MM.1S (cell line): ENCODE data around the gene UBE2G2.
"Not testable (repeated sequence)": the region's sequence is repeated elsewhere in the genome, so short reads cannot be mapped to it uniquely, and the experiment has no call there.

ENCODE experiments used
- DNase-seq: peaks from one replicate; pipeline ENCODE4 v3.0.0-alpha.2; 2015
- H2AFZ ChIP-seq: fragments of 300-600 bp; sonication (generic); 2 replicates; pipeline ENCODE4 v1.6.0; 2016; ENCODE audit warnings: antibody characterized with exemption, low read length
- H3F3A ChIP-seq: fragments of 300-600 bp; sonication (generic); 2 replicates; pipeline ENCODE4 v1.6.1; 2016; ENCODE audit warnings: mild to moderate bottlenecking, antibody characterized with exemption, low read length, moderate library complexity, mixed read lengths; ENCODE audit not compliant: insufficient read depth
- H3K27ac ChIP-seq: fragments of 300-600 bp; sonication (generic); 2 replicates; pipeline ENCODE4 v1.5.1; 2016; ENCODE audit warnings: mild to moderate bottlenecking, low read length
- H3K27me3 ChIP-seq: fragments of 300-600 bp; sonication (generic); replicated peaks from 2 replicates; pipeline ENCODE4 v1.6.0; 2016; ENCODE audit warnings: low read length; ENCODE audit not compliant: insufficient read depth
- H3K36me3 ChIP-seq: fragments of 300-600 bp; sonication (generic); replicated peaks from 2 replicates; pipeline ENCODE4 v1.6.1; 2016; ENCODE audit warnings: mild to moderate bottlenecking, low read length, mixed read lengths; ENCODE audit not compliant: insufficient read depth
- H3K4me1 ChIP-seq: fragments of 300-600 bp; sonication (generic); 2 replicates; pipeline ENCODE4 v1.6.1; 2016; ENCODE audit warnings: low read length, mixed read lengths
- H3K4me2 ChIP-seq: fragments of 300-600 bp; sonication (generic); 2 replicates; pipeline ENCODE4 v1.6.0; 2016; ENCODE audit warnings: low read depth, low read length
- H3K4me3 ChIP-seq: fragments of 300-600 bp; sonication (generic); 2 replicates; pipeline ENCODE4 v1.5.1; 2016; ENCODE audit warnings: low read length, mixed read lengths
- H3K79me2 ChIP-seq: fragments of 300-600 bp; sonication (generic); 2 replicates; pipeline ENCODE4 v1.6.1; 2016; ENCODE audit warnings: mixed run types, low read length, mixed read lengths
- H3K9ac ChIP-seq: fragments of 300-600 bp; sonication (generic); 2 replicates; pipeline ENCODE4 v1.6.1; 2016; ENCODE audit warnings: low read length, mixed read lengths
- H3K9me2 ChIP-seq: fragments of 300-600 bp; sonication (generic); replicated peaks from 2 replicates; pipeline ENCODE4 v1.6.1; 2016; ENCODE audit warnings: mild to moderate bottlenecking, low read length, mixed read lengths; ENCODE audit not compliant: insufficient read depth
- H3K9me3 ChIP-seq: fragments of 300-600 bp; sonication (generic); replicated peaks from 2 replicates; pipeline ENCODE4 v1.6.1; 2016; ENCODE audit warnings: mild to moderate bottlenecking, low read length, mixed read lengths; ENCODE audit not compliant: insufficient read depth
- H4K20me1 ChIP-seq: fragments of 300-600 bp; sonication (generic); 2 replicates; pipeline ENCODE4 v1.6.1; 2016; ENCODE audit warnings: mild to moderate bottlenecking, low read length, moderate library complexity, mixed read lengths; ENCODE audit not compliant: insufficient read depth
- EZH2 ChIP-seq: fragments of 300-600 bp; sonication (generic); optimal IDR thresholded peaks from 2 replicates; pipeline ENCODE3; 2017; ENCODE audit warnings: low read depth, mild to moderate bottlenecking, antibody characterized with exemption, low read length, mixed read lengths
- EZH2phosphoT487 ChIP-seq: fragments of 300-600 bp; sonication (generic); IDR thresholded peaks from 2 replicates; pipeline ENCODE4 v1.6.1; 2018; ENCODE audit warnings: antibody characterized with exemption, low read length
- TF ChIP-seq, protein P1 (sequence below): fragments of 300-600 bp; sonication (generic); IDR thresholded peaks from 2 replicates; pipeline ENCODE4 v1.5.1; 2016; ENCODE audit warnings: antibody characterized with exemption, low read length, mixed read lengths

Gene UBE2G2

DNA sequence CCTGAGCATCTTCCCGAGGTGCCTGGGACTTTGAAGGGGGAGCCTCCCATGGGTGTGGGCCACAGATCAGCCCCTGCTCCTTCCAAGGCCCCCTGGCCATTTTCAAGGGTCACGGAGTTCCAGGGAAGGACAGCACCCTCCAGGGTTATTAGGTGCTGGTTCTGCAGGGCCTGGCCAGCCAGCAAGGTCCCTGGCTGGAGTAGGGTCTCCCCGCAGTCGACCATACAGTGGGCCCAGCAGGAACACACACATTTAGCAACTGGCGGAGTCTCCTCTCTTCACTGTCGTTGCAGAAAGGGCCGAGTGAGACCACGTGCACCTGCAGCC is 34.0 kb upstream of the UBE2G2 start:
- no peaks in the 10 kb centered on the region for H3K36me3 ChIP-seq
- H4K20me1 ChIP-seq, result no peaks in the 10 kb centered on the region
- no peak for DNase-seq
- H3K4me2 ChIP-seq, result no peak overlapping the region
- TF ChIP-seq EZH2 (no peak), EZH2phosphoT487 (no peak)
- TF ChIP-seq, protein P1, sequence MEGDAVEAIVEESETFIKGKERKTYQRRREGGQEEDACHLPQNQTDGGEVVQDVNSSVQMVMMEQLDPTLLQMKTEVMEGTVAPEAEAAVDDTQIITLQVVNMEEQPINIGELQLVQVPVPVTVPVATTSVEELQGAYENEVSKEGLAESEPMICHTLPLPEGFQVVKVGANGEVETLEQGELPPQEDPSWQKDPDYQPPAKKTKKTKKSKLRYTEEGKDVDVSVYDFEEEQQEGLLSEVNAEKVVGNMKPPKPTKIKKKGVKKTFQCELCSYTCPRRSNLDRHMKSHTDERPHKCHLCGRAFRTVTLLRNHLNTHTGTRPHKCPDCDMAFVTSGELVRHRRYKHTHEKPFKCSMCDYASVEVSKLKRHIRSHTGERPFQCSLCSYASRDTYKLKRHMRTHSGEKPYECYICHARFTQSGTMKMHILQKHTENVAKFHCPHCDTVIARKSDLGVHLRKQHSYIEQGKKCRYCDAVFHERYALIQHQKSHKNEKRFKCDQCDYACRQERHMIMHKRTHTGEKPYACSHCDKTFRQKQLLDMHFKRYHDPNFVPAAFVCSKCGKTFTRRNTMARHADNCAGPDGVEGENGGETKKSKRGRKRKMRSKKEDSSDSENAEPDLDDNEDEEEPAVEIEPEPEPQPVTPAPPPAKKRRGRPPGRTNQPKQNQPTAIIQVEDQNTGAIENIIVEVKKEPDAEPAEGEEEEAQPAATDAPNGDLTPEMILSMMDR, result no peak
- H3F3A ChIP-seq, result no peaks in the 10 kb centered on the region
- no peak overlapping the region for H3K9ac ChIP-seq
- no peaks in the 10 kb centered on the region for H3K9me2 ChIP-seq
- H3K4me3 ChIP-seq, result no peak overlapping the region
- peaks cover 88% of the 10 kb centered on the region for H3K27me3 ChIP-seq
- H3K4me1 ChIP-seq, result no peaks in the 10 kb centered on the region
- H2AFZ ChIP-seq, result no peak overlapping the region
- H3K9me3 ChIP-seq, result no peaks in the 10 kb centered on the region
- no peaks in the 10 kb centered on the region for H3K79me2 ChIP-seq
- no peak overlapping the region for H3K27ac ChIP-seq

DNA sequence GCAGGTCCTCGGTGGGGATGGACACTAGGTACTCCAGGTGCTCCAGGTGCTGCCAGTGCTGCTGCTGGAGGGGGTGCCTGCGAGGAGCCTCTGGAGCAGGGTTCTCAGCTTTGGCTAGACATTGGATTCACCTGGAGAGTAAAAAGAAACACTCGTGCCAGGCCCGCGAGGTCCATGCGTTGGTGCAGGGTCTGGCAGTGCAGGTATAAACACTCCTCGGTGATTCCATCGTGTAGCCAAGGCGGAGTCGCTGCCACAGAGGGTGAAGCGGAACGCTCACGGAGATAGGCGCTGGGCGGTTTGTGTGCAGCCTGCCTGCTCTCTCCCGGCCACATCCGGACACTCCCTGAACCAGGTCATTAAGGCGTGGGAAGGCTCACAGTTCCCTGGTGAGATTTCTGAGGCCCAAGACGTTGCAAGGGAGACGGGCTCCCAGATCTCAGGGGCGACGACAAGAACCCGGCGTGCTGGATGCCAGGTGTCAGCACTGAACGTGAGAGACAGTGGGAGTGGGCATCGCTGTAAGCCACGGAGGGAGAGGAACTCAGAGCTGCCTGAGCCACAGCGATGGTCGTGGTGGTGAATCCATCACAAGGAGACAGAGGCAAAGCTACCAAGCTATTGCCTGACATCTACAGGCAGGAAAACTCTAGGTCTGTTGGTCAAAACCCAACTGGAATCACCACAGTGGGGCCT is 33.5 kb upstream of the UBE2G2 start:
- H3F3A ChIP-seq, result no peaks in the 10 kb centered on the region
- H3K4me2 ChIP-seq, result no peak overlapping the region
- no peak for TF ChIP-seq EZH2
- no peak for TF ChIP-seq EZH2phosphoT487
- no peaks in the 10 kb centered on the region for H3K4me1 ChIP-seq
- no peaks in the 10 kb centered on the region for H3K9me3 ChIP-seq
- H2AFZ ChIP-seq, result no peak overlapping the region
- no peak for DNase-seq
- no peak overlapping the region for H3K4me3 ChIP-seq
- H3K27me3 ChIP-seq, result peaks cover 87% of the 10 kb centered on the region
- H3K27ac ChIP-seq, result no peak overlapping the region
- H3K9ac ChIP-seq, result no peak overlapping the region
- no peaks in the 10 kb centered on the region for H4K20me1 ChIP-seq
- H3K36me3 ChIP-seq, result no peaks in the 10 kb centered on the region
- no peaks in the 10 kb centered on the region for H3K9me2 ChIP-seq
- no peaks in the 10 kb centered on the region for H3K79me2 ChIP-seq

DNA sequence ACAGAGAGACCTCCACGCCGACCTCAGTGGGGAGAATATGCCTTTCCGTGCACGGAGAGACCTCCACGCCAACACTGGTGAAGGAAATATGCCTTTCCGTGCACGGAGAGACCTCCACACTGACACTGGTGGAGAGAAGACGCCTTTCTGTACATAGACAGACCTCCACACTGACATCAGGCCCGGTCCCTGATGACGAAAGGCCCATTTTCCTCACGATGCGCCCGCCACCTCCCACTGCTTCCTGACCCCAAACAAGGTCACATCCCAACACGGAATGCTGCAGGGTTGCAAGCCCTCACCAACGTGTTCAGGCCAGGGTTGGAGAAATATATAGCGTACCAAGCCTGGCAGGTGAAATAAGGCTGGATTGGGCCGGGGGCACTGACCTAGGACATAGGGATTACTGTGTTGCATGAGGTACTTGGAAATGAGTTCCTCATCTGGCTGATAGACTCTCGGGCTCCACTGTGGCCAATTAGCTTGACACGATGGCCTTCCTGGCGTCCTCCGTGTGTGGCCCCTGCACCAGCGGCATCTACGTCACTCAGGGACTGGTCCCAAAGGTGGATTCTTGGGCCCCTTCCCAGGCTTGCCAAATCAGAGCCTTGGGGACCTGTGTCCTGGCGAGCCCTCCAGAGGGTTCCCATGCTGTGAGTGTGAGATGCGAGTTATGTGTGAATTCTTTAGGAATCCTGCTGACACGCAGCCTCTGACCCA is 32.8 kb upstream of the UBE2G2 start:
- H3F3A ChIP-seq, result no peaks in the 10 kb centered on the region
- no peak overlapping the region for H2AFZ ChIP-seq
- H3K4me2 ChIP-seq, result no peak overlapping the region
- no peak overlapping the region for H3K9ac ChIP-seq
- no peak overlapping the region for H3K4me3 ChIP-seq
- no peak overlapping the region for H3K27ac ChIP-seq
- no peaks in the 10 kb centered on the region for H3K9me3 ChIP-seq
- no peaks in the 10 kb centered on the region for H3K79me2 ChIP-seq
- peaks cover 87% of the 10 kb centered on the region for H3K27me3 ChIP-seq
- TF ChIP-seq EZH2 (no peak), EZH2phosphoT487 (no peak)
- TF ChIP-seq, protein P1, result no peak
- H3K4me1 ChIP-seq, result no peaks in the 10 kb centered on the region
- H3K9me2 ChIP-seq, result no peaks in the 10 kb centered on the region
- no peak for DNase-seq
- no peaks in the 10 kb centered on the region for H3K36me3 ChIP-seq
- no peaks in the 10 kb centered on the region for H4K20me1 ChIP-seq

DNA sequence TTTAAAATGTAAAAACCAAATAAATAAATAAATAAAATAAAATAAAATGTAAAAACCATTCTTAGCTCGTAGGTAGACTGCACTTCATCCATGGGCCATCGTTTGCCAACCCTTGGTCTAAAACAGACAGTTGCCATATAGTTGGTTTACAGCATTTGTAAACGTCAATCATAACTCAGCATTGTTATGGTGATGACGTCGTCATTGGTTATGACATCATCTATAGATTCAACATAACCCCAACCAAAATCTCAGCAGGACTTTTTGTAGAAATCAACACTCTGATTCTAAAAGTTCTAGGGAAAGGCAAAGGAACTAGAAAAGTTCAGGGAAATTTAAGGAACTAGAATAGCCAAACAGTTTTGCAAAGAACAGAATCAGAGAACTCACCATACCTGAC is 32.0 kb upstream of the UBE2G2 start:
- H3K79me2 ChIP-seq, result no peaks in the 10 kb centered on the region
- H3K9ac ChIP-seq, result no peak overlapping the region
- no peak for TF ChIP-seq EZH2
- no peak for TF ChIP-seq EZH2phosphoT487
- no peaks in the 10 kb centered on the region for H4K20me1 ChIP-seq
- no peaks in the 10 kb centered on the region for H3K9me3 ChIP-seq
- H3F3A ChIP-seq, result no peaks in the 10 kb centered on the region
- no peak for DNase-seq
- no peak overlapping the region for H2AFZ ChIP-seq
- no peaks in the 10 kb centered on the region for H3K36me3 ChIP-seq
- H3K27ac ChIP-seq, result no peak overlapping the region
- no peaks in the 10 kb centered on the region for H3K9me2 ChIP-seq
- no peaks in the 10 kb centered on the region for H3K4me1 ChIP-seq
- H3K4me3 ChIP-seq, result no peak overlapping the region
- peaks cover 87% of the 10 kb centered on the region for H3K27me3 ChIP-seq
- H3K4me2 ChIP-seq, result no peak overlapping the region

DNA sequence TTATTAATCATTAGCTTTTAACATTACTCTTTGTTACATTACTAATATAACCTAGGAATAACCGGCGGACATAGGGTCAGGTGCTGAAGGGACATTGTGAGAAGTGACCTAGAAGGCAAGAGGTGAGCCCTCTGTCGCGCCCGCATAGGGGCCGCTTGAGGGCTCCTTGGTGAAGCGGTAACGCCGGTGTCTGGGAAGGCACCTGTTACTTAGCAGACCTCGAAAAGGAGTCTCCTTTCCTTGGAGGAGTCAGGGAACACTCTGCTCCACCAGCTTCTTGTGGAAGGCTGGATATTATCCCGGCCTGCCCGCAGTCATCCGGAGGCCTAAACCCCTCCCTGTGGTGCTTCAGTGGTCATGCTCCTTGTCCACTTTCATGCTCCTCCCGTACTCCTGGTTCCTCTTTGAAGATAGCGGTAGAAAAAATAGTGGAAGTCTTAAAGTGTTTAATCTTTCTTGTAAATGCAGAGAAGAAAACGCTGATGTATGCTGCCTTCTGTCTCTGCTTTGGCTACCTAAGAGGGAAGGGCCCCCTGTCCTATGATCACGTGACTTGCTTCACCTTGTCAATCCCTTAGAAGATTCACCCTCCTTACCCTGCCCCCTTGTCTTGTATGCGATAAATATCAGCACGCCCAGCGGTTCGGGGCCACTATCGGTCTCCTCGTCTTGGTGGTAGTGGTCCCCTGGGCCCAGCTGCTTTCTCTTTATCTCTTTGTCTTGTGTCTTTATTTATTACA is 31.1 kb upstream of the UBE2G2 start:
- not testable (repeated sequence) for H3K4me1 ChIP-seq
- peaks cover 87% of the 10 kb centered on the region for H3K27me3 ChIP-seq

More for the DNA sequence above, 31.1 kb upstream of the UBE2G2 start:
- H3K36me3 ChIP-seq, H3K79me2 ChIP-seq, H4K20me1 ChIP-seq, H2AFZ ChIP-seq, DNase-seq, H3K27ac ChIP-seq, H3K4me2 ChIP-seq, H3F3A ChIP-seq, H3K9me3 ChIP-seq, H3K9ac ChIP-seq, H3K9me2 ChIP-seq, H3K4me3 ChIP-seq: not testable (repeated sequence)
